Esophagus muscularis mucosa (tissue), 4 donors: ENCODE measurements around the gene CBX2. TPM values are rescaled to one million over a fixed set of nuclear protein-coding genes. Genes with fewer than 3 reads are reported as not detected.

Experiments used
- DNase-seq: peaks from one replicate; pipeline ENCODE4 v3.0.0-alpha.2; 2017; ENCODE audit errors: extremely low spot score
- H3K27ac ChIP-seq, 4 donors: fragments of 200-600 bp; sonication (generic); replicated peaks in 1 of 4; 1 replicate in 3 of 4; 2 replicates in 1 of 4; pipeline ENCODE4 v1.5.1; 2016 to 2019; ENCODE audit warnings: mild to moderate bottlenecking in 1 of 4
- H3K27me3 ChIP-seq, 4 donors: fragments of 200-600 bp; sonication (generic); one replicate each; pipeline versions ENCODE4 v1.5.1 to v1.6.0; 2016 to 2019
- H3K36me3 ChIP-seq, 4 donors: fragments of 200-600 bp; sonication (generic); one replicate each; pipeline ENCODE4 v1.5.1; 2016 to 2019
- H3K4me1 ChIP-seq, 4 donors: fragments of 200-600 bp; sonication (generic); one replicate each; pipeline ENCODE4 v1.5.1; 2016 to 2019
- H3K4me3 ChIP-seq, 4 donors: fragments of 200-600 bp; sonication (generic); 1 replicate in 2 of 4; 2 replicates in 2 of 4; pipeline ENCODE4 v1.5.1; 2016 to 2019; ENCODE audit warnings: mild to moderate bottlenecking in 4 of 4, moderate library complexity in 1 of 4
- H3K9me3 ChIP-seq, 4 donors: fragments of 200-600 bp; sonication (generic); 1 replicate in 3 of 4; 2 replicates in 1 of 4; pipeline ENCODE4 v1.5.1; 2016 to 2019
- EP300 ChIP-seq: sonication (generic); formaldehyde crosslinking; IDR thresholded peaks from one replicate; pipeline ENCODE4 v1.6.1; 2017; ENCODE audit warnings: antibody characterized with exemption
- POLR2A ChIP-seq: fragments of 450-650 bp; IDR thresholded peaks from one replicate; pipeline ENCODE4 v1.6.1; 2017; ENCODE audit warnings: antibody characterized with exemption, moderate library complexity, mild to moderate bottlenecking, low read depth
- POLR2AphosphoS5 ChIP-seq, 2 donors: sonication (generic); formaldehyde crosslinking; IDR thresholded peaks; one replicate each; pipeline ENCODE4 v1.6.1; 2017; ENCODE audit warnings: antibody characterized with exemption in 2 of 2
- WGBS: methylation state at CpG from one replicate; pipeline ENCODE4 v1.1.5; 2018; 5-methylcytosine and 5-hydroxymethylcytosine counted together
- intact Hi-C: fragments of 100-400 bp; cut with DNase I; formaldehyde crosslinking; loops from one replicate; pipeline ENCODE4 v1.15.1; 2023
- total RNA-seq, 4 donors: library from RNA; depleted of rRNA; stranded (reverse); fragments of >200 nt; gene quantifications; one replicate each; pipeline versions ENCODE4 v1.1.0 to v1.2.1, GENCODE V29; 2016
- TF ChIP-seq, protein P1 (sequence below), 3 experiments: fragments of 200-600 bp in 2 of 3; fragments of 450-650 bp in 1 of 3; sonication (generic) in 2 of 3; IDR thresholded peaks; one replicate each; pipeline ENCODE4 v1.5.1; 2017 to 2019; ENCODE audit warnings: antibody characterized with exemption in 3 of 3, mild to moderate bottlenecking in 2 of 3, moderate library complexity in 1 of 3

The CBX2 gene
- total RNA-seq, 4 donors from 2014 or later, result 0.66 to 2.8 (median 1.5) TPM

DNA sequence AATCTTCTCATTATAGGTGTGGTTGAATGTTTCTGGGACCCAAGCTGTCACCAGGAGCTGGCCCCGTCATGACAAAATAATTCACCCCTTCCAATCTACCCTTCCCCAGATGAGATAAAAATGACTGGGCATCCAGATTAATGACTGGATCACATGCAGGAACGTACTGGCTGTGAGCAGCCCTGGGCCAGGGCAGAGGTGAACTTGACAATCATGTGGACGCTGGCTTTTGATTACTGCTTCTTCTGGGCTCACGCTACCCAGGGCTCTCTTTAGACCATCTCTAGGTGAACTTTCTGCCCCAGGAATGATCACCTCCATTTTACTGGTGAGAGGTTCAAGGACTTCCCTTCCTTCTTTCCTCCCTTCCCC, 43.0 kb downstream of the CBX2 start:
- peaks cover 0 to 40% (median 2%) of the 10 kb centered on the region in 4 donors for H3K27me3 ChIP-seq
- H3K36me3 ChIP-seq, result no peaks in the 10 kb centered on the region
- no peak for DNase-seq
- TF ChIP-seq, protein P1, sequence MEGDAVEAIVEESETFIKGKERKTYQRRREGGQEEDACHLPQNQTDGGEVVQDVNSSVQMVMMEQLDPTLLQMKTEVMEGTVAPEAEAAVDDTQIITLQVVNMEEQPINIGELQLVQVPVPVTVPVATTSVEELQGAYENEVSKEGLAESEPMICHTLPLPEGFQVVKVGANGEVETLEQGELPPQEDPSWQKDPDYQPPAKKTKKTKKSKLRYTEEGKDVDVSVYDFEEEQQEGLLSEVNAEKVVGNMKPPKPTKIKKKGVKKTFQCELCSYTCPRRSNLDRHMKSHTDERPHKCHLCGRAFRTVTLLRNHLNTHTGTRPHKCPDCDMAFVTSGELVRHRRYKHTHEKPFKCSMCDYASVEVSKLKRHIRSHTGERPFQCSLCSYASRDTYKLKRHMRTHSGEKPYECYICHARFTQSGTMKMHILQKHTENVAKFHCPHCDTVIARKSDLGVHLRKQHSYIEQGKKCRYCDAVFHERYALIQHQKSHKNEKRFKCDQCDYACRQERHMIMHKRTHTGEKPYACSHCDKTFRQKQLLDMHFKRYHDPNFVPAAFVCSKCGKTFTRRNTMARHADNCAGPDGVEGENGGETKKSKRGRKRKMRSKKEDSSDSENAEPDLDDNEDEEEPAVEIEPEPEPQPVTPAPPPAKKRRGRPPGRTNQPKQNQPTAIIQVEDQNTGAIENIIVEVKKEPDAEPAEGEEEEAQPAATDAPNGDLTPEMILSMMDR (IDR thresholded peaks at IDR 0.05), result no peak
- TF ChIP-seq POLR2A (no peak), POLR2AphosphoS5 (IDR thresholded peaks at IDR 0.05) (no peak), EP300 (no peak)
- intact Hi-C loops, result no loop called here
- no peak overlapping the region for H3K4me3 ChIP-seq
- H3K27ac ChIP-seq, result no peak overlapping the region
- H3K9me3 ChIP-seq, result no peaks in the 10 kb centered on the region
- WGBS, result 89% methylated on average over 4 of the region's 4 CpGs
- H3K4me1 ChIP-seq, result peaks cover 2 to 11% (median 2%) of the 10 kb centered on the region in 4 donors

DNA sequence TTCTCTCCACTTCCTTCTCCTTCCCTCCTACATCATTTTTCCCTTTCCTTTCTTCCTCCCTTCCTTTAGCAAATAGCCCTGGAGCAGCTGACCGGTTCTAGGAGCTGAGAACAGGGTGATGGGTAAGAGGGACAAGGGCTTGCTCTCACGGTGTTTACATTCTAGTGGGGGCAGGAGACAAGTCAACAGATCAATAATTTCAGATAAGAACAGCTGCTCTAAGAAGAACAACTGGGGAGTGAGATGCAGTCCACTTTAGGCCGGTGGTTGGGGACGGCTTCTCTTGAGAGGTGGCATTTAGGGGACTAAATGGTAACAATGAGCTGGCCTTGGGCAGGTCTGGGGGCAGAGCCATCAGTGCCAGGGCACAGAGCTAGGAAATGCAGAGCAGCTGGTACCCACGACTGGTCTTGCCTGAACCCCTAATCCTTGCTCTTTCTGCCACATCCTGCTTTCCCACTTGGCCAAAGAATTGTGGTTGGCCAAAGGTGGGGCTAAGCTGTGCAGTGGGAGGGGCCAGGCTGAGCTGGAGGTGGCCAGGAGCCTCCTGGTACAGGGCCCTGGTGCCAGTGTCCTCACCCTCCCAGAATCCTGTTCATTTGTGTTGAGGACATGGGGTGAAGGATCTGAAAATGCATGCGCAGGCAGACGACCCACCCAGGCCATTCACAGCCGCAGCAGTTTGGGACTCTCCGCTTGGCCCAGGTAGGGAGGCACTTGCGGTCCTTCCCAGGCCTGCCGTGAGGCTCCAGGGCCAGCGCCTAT, 43.6 kb downstream of the CBX2 start:
- no peaks in the 10 kb centered on the region for H3K9me3 ChIP-seq
- no peak for DNase-seq
- H3K4me1 ChIP-seq, result peaks cover 6 to 11% (median 8%) of the 10 kb centered on the region in 4 donors
- no peaks in the 10 kb centered on the region for H3K36me3 ChIP-seq
- TF ChIP-seq, protein P1 (IDR thresholded peaks at IDR 0.05), result no peak
- TF ChIP-seq POLR2AphosphoS5 (IDR thresholded peaks at IDR 0.05) (no peak), POLR2A (no peak), EP300 (no peak)
- 83% methylated on average over 10 of the region's 12 CpGs for WGBS
- H3K4me3 ChIP-seq, result no peak overlapping the region
- intact Hi-C loops, result no loop called here
- no peak overlapping the region for H3K27ac ChIP-seq
- peaks cover 0 to 34% (median 2%) of the 10 kb centered on the region in 4 donors for H3K27me3 ChIP-seq

DNA sequence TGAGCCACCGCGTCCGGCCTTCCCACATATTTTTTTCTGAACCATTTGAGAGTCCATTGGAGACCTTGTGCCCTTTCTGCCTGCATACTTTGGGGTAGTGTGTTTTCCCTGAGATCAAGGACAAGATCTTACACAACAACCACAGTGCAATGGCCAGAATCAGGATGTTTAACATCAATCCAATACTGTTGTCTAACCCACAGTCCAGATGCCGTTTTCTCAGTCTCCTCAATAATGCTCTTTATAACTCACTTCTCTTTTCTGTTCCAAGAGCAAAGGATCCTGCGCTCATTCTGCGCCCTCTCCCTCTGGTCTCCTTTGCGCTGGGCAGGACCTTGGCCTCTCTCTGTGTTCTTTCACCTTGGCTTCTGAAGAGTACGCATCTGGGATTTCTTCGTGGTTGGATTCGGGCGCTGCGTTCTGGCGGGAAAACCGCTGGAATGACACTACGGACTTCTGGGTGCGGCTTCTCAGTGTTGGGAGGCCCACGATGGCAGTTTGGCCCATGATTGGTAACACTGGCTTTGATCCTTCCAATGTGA, 44.7 kb downstream of the CBX2 start:
- H3K36me3 ChIP-seq, result no peaks in the 10 kb centered on the region
- DNase-seq, result no peak
- H3K4me1 ChIP-seq, result peaks cover 6 to 11% (median 10%) of the 10 kb centered on the region in 4 donors
- TF ChIP-seq, protein P1 (IDR thresholded peaks at IDR 0.05), result no peak
- TF ChIP-seq POLR2AphosphoS5 (IDR thresholded peaks at IDR 0.05) (no peak), POLR2A (no peak), EP300 (no peak)
- H3K27me3 ChIP-seq, result peaks cover 0 to 30% (median 4%) of the 10 kb centered on the region in 4 donors
- no peak overlapping the region for H3K27ac ChIP-seq
- WGBS, result 90% methylated on average over 17 of the region's 17 CpGs
- no peak overlapping the region for H3K4me3 ChIP-seq
- no peaks in the 10 kb centered on the region for H3K9me3 ChIP-seq
- intact Hi-C loops, result no loop called here

DNA sequence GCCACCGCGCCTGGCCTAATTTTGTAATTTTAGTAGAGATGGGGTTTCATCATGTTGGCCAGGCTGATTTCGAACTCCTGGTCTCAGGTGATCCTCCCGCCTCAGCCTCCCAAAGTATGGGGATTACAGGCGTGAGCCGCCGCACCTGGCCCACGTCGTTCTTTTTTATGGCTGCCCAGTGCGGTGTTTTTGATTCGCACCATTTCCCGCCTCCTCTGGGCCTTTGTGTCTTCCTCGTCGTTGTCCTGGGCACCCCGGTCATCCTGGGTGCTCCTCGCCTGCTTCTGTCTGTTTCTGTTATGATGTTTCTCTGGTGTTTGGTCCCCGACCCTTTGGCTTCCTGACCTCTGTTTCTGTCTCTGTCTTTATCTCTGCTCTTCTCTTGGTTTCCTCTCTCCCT, 46.3 kb downstream of the CBX2 start:
- TF ChIP-seq POLR2AphosphoS5 (IDR thresholded peaks at IDR 0.05), result no peak
- no peak for TF ChIP-seq EP300
- TF ChIP-seq POLR2A, result no peak
- TF ChIP-seq, protein P1 (IDR thresholded peaks at IDR 0.05), result no peak
- peaks cover 6 to 16% (median 14%) of the 10 kb centered on the region in 4 donors for H3K4me1 ChIP-seq
- WGBS, result 93% methylated on average over 17 of the region's 17 CpGs
- DNase-seq, result no peak
- no peaks in the 10 kb centered on the region for H3K36me3 ChIP-seq
- H3K27ac ChIP-seq, result no peak overlapping the region
- peaks cover 0 to 24% (median 4%) of the 10 kb centered on the region in 4 donors for H3K27me3 ChIP-seq
- H3K9me3 ChIP-seq, result no peaks in the 10 kb centered on the region
- intact Hi-C loops, result no loop called here
- no peak overlapping the region for H3K4me3 ChIP-seq
